Mesodermal cell (in vitro differentiated cells): ENCODE data around the gene STRIP1.
A peak's percentile ranks its signal among the peaks of the same experiment; 100 is the strongest.

Experiments used
- H3K27ac ChIP-seq: 2 replicates; pipeline ENCODE4 v1.7.0; 2013; ENCODE audit warnings: mild to moderate bottlenecking, low read depth, low read length, moderate library complexity; ENCODE audit not compliant: severe bottlenecking
- H3K36me3 ChIP-seq: 2 replicates; pipeline ENCODE4 v1.7.1; 2013; ENCODE audit warnings: mild to moderate bottlenecking, low read length, moderate library complexity; ENCODE audit not compliant: control insufficient read depth, insufficient read depth
- H3K4me1 ChIP-seq: one replicate; pipeline ENCODE4 v1.7.1; 2013; ENCODE audit warnings: mild to moderate bottlenecking, low read length; ENCODE audit not compliant: insufficient read depth, control insufficient read depth, poor library complexity, severe bottlenecking
- H3K4me3 ChIP-seq: 2 replicates; pipeline ENCODE4 v1.7.0; 2013; ENCODE audit warnings: low read length, control low read depth, mild to moderate bottlenecking; ENCODE audit not compliant: insufficient read depth, poor library complexity, severe bottlenecking; ENCODE audit errors: extremely low read depth
- H3K9me3 ChIP-seq: 2 replicates; pipeline ENCODE4 v1.7.1; 2013; ENCODE audit warnings: mild to moderate bottlenecking, low read length, moderate library complexity; ENCODE audit not compliant: control insufficient read depth
- WGBS, 2 experiments: methylation state at CpG; one replicate each; pipeline ENCODE4 v1.1.5; 2013; ENCODE audit warnings: missing lambda C conversion rate in 2 of 2; ENCODE audit not compliant: insufficient coverage in 2 of 2; 5-methylcytosine and 5-hydroxymethylcytosine counted together

STRIP1 gene

GRCh38 chr1:109995536-109995935 lies 38.9 kb upstream of the STRIP1 start:
- Histone ChIP-seq H3K36me3 (peaks cover 50% of the 10 kb centered on the region), H3K4me1 (peaks cover 8% of the 10 kb centered on the region), H3K27ac (no peak overlapping the region), H3K4me3 (no peak overlapping the region), H3K9me3 (no peaks in the 10 kb centered on the region)
- 88 to 96% methylated on average over 1 to 2 of the region's 2 CpGs for WGBS, 2 experiments

GRCh38 chr1:109996476-109996875 lies 37.9 kb upstream of the STRIP1 start:
- Histone ChIP-seq H3K4me3 (no peak overlapping the region), H3K27ac (peak overlapping the region; percentile 30), H3K4me1 (peaks cover 8% of the 10 kb centered on the region), H3K36me3 (peaks cover 42% of the 10 kb centered on the region), H3K9me3 (no peaks in the 10 kb centered on the region)
- WGBS, 2 experiments, result 88 to 100% methylated on average over 2 to 5 of the region's 5 CpGs

- H3K27ac ChIP-seq, result peak overlapping the region; percentile 30
- 100% methylated on average over 2 of the region's 7 CpGs for WGBS, 2 experiments
- peaks cover 37% of the 10 kb centered on the region for H3K36me3 ChIP-seq
- H3K4me3 ChIP-seq, result no peak overlapping the region
- H3K9me3 ChIP-seq, result no peaks in the 10 kb centered on the region
- H3K4me1 ChIP-seq, result peaks cover 16% of the 10 kb centered on the region
Observed at GRCh38 chr1:109997204-109997866, 37.1 kb upstream of the STRIP1 start.

GRCh38 chr1:109997867-109998229 lies 36.6 kb upstream of the STRIP1 start:
- peaks cover 37% of the 10 kb centered on the region for H3K36me3 ChIP-seq
- no peaks in the 10 kb centered on the region for H3K9me3 ChIP-seq
- no peak overlapping the region for H3K4me3 ChIP-seq
- H3K27ac ChIP-seq, result no peak overlapping the region
- H3K4me1 ChIP-seq, result peaks cover 21% of the 10 kb centered on the region

- H3K36me3 ChIP-seq, result peaks cover 7% of the 10 kb centered on the region
- no peaks in the 10 kb centered on the region for H3K9me3 ChIP-seq
- H3K4me1 ChIP-seq, result peaks cover 48% of the 10 kb centered on the region
- no CpG with 5 or more reads among the region's 1 CpG for WGBS, 2 experiments
- H3K27ac ChIP-seq, result peak overlapping the region; percentile 16
- no peak overlapping the region for H3K4me3 ChIP-seq
Observed at GRCh38 chr1:110002695-110003094, 31.7 kb upstream of the STRIP1 start.

GRCh38 chr1:110003747-110004428 lies 30.5 kb upstream of the STRIP1 start:
- Histone ChIP-seq H3K4me1 (peaks cover 48% of the 10 kb centered on the region), H3K9me3 (no peaks in the 10 kb centered on the region), H3K4me3 (peak overlapping the region; percentile 26), H3K36me3 (peaks cover 9% of the 10 kb centered on the region), H3K27ac (peak overlapping the region; percentile 91)
- 2 to 12% methylated on average over 4 to 5 of the region's 8 CpGs for WGBS, 2 experiments

GRCh38 chr1:110004583-110004982 lies 29.8 kb upstream of the STRIP1 start:
- H3K4me3 ChIP-seq, result peak overlapping the region; percentile 26
- H3K4me1 ChIP-seq, result peaks cover 48% of the 10 kb centered on the region
- peak overlapping the region; percentile 91 for H3K27ac ChIP-seq
- peaks cover 13% of the 10 kb centered on the region for H3K36me3 ChIP-seq
- H3K9me3 ChIP-seq, result no peaks in the 10 kb centered on the region
- no CpG with 5 or more reads among the region's 1 CpG for WGBS, 2 experiments

- H3K4me1 ChIP-seq, result peaks cover 48% of the 10 kb centered on the region
- H3K4me3 ChIP-seq, result peak overlapping the region; percentile 26
- peaks cover 24% of the 10 kb centered on the region for H3K36me3 ChIP-seq
- no peaks in the 10 kb centered on the region for H3K9me3 ChIP-seq
- H3K27ac ChIP-seq, result peak overlapping the region; percentile 2
Observed at GRCh38 chr1:110005971-110006370, 28.5 kb upstream of the STRIP1 start.

GRCh38 chr1:110006516-110006915 lies 27.9 kb upstream of the STRIP1 start:
- WGBS, 2 experiments, result 60% methylated on average over 1 of the region's 1 CpG; no CpG with 5 or more reads in 1 of the 2 experiments
- peaks cover 29% of the 10 kb centered on the region for H3K36me3 ChIP-seq
- H3K9me3 ChIP-seq, result no peaks in the 10 kb centered on the region
- H3K27ac ChIP-seq, result peak overlapping the region; percentile 2
- H3K4me1 ChIP-seq, result peaks cover 48% of the 10 kb centered on the region
- no peak overlapping the region for H3K4me3 ChIP-seq

- Histone ChIP-seq H3K4me3 (no peak overlapping the region), H3K27ac (peak overlapping the region; percentile 30), H3K9me3 (no peaks in the 10 kb centered on the region), H3K4me1 (peaks cover 45% of the 10 kb centered on the region), H3K36me3 (peaks cover 37% of the 10 kb centered on the region)
- WGBS, 2 experiments, result 53 to 67% methylated on average over 1 to 2 of the region's 4 CpGs
Observed at GRCh38 chr1:110007046-110007830, 27.2 kb upstream of the STRIP1 start.
